ENCODE measurements around the gene STK33. TPM values are rescaled to one million over a fixed set of nuclear protein-coding genes. Genes with fewer than 3 reads are reported as not detected.

The STK33 gene
- polyA plus RNA-seq, 4 donors: 26.5 to 31.7 (median 29.0) TPM

Other genes starting within 250 kb of the STK33 start
- 10 to 100 TPM in 1 of 4 donors, 1 to 10 TPM in 3; 4.0 to 10.1 (median 5.8) TPM for gene TRIM66, start 88.4 kb upstream of the STK33 start, polyA plus RNA-seq (ENCODE audit: insufficient read length in 4 of 4)
- 1,000 to 10,000 TPM; 1,817 to 2,312 (median 2,190) TPM for gene RPL27A, start 88.6 kb upstream of the STK33 start, polyA plus RNA-seq (ENCODE audit: insufficient read length in 4 of 4)

Measured in right renal pelvis (tissue), 4 donors.